HG03159 (cell line): ENCODE measurements around the gene CASS4.
"Not testable (repeated sequence)": the region's sequence is repeated elsewhere in the genome, so short reads cannot be mapped to it uniquely, and the experiment has no call there.

Source experiments
- ATAC-seq: cut with Tn5 transposase; IDR thresholded peaks from one replicate; pipeline ENCODE4 v1.9.1; 2021; ENCODE audit warnings: mild to moderate bottlenecking, moderate library complexity; ENCODE audit not compliant: unreplicated experiment

Gene CASS4

GRCh38 chr20:56391596-56392131 lies 20.4 kb upstream of the CASS4 start:
- peak; percentile 38 for ATAC-seq

- ATAC-seq = peak; percentile 88
Observed at GRCh38 chr20:56392132-56392880, 19.8 kb upstream of the CASS4 start, which contains the start of the genes AURKA and CSTF1. Gene AURKA (minus strand): TSS chr20:56392215. CDS start chr20:56388197, 4,018 bp downstream. Gene CSTF1 (plus strand): TSS chr20:56392645. CDS start chr20:56395553, 2,908 bp downstream.

- no peak for ATAC-seq
Observed at GRCh38 chr20:56392881-56393482, 19.1 kb upstream of the CASS4 start.

- no peak for ATAC-seq
Observed at GRCh38 chr20:56393653-56394052, 18.4 kb upstream of the CASS4 start.

- no peak for ATAC-seq
Observed at GRCh38 chr20:56395166-56395565, 16.9 kb upstream of the CASS4 start.

GRCh38 chr20:56400001-56400640 lies 11.9 kb upstream of the CASS4 start:
- ATAC-seq = peak; percentile 65

GRCh38 chr20:56403465-56403864 lies 8.6 kb upstream of the CASS4 start:
- ATAC-seq = no peak

GRCh38 chr20:56405356-56405755 lies 6.7 kb upstream of the CASS4 start:
- not testable (repeated sequence) for ATAC-seq

- ATAC-seq = no peak
Observed at GRCh38 chr20:56406910-56407309, 5.2 kb upstream of the CASS4 start.

GRCh38 chr20:56409521-56409920 lies 2.5 kb upstream of the CASS4 start:
- no peak for ATAC-seq

GRCh38 chr20:56409956-56410355 lies 2.1 kb upstream of the CASS4 start:
- no peak for ATAC-seq

GRCh38 chr20:56411287-56411686 lies 773 bp upstream of the CASS4 start:
- ATAC-seq = not testable (repeated sequence)

GRCh38 chr20:56412473-56412790 lies 372 bp downstream of the CASS4 start:
- no peak for ATAC-seq

- no peak for ATAC-seq
Observed at GRCh38 chr20:56412949-56413348, 889 bp downstream of the CASS4 start.

- ATAC-seq = no peak
Observed at GRCh38 chr20:56414842-56415765, 3.0 kb downstream of the CASS4 start.

- ATAC-seq = no peak
Observed at GRCh38 chr20:56417402-56417801, 5.3 kb downstream of the CASS4 start.

- ATAC-seq = no peak
Observed at GRCh38 chr20:56417911-56418310, 5.9 kb downstream of the CASS4 start.

- no peak for ATAC-seq
Observed at GRCh38 chr20:56418385-56418861, 6.4 kb downstream of the CASS4 start.

- ATAC-seq = no peak
Observed at GRCh38 chr20:56420028-56420427, 8.0 kb downstream of the CASS4 start.

- ATAC-seq = no peak
Observed at GRCh38 chr20:56420940-56421688, 9.1 kb downstream of the CASS4 start.
